Left lung (tissue), 10 donors: ENCODE results near the gene ANKRD10. TPM values are rescaled to one million over a fixed set of nuclear protein-coding genes. Genes with fewer than 3 reads are reported as not detected.

Experiments
- ATAC-seq: fragments of 200-7000 bp; cut with Tn5 transposase; one replicate; pipeline ENCODE4 v1.9.1; 2020; ENCODE audit warnings: moderate library complexity
- DNase-seq, 4 donors: peaks; one replicate each; pipeline ENCODE4 v3.0.0-alpha.2; 2013 to 2020
- H3K27ac ChIP-seq, 2 donors: fragments of 200-600 bp; sonication (generic) in 1 of 2; one replicate each; pipeline versions ENCODE4 v1.5.0 to v1.8.0; 2020 to 2021
- H3K27me3 ChIP-seq, 2 donors: fragments of 200-600 bp; sonication (generic) in 1 of 2; one replicate each; pipeline versions ENCODE4 v1.5.0 to v1.8.0; 2020 to 2021
- H3K36me3 ChIP-seq, 2 donors: fragments of 200-600 bp; sonication (generic) in 1 of 2; one replicate each; pipeline versions ENCODE4 v1.5.0 to v1.8.0; 2020 to 2021
- H3K4me1 ChIP-seq, 2 donors: fragments of 200-600 bp; one replicate each; pipeline ENCODE4 v1.8.0; 2021
- H3K4me3 ChIP-seq, 2 donors: fragments of 200-600 bp; sonication (generic) in 1 of 2; one replicate each; pipeline versions ENCODE4 v1.5.0 to v1.8.0; 2020 to 2021; ENCODE audit warnings: mild to moderate bottlenecking in 1 of 2
- H3K9me3 ChIP-seq, 2 donors: fragments of 200-600 bp; sonication (generic) in 1 of 2; one replicate each; pipeline versions ENCODE4 v1.5.0 to v1.8.0; 2020 to 2021
- CTCF ChIP-seq, 2 donors: fragments of 200-600 bp; sonication (generic) in 1 of 2; IDR thresholded peaks; one replicate each; pipeline versions ENCODE4 v1.5.0 to v1.8.0; 2021; ENCODE audit warnings: antibody characterized with exemption in 2 of 2
- intact Hi-C, 2 donors: fragments of 100-400 bp; cut with DNase I; formaldehyde crosslinking; loops; one replicate each; pipeline versions ENCODE4 v1.11.2 to v1.14.2; 2022
- polyA plus RNA-seq, 6 donors: library from polyadenylated mRNA; unstranded; fragments of 120-200 nt; gene quantifications; one replicate each; pipeline ENCODE4 v1.2.1, GENCODE V29; 2013; ENCODE audit not compliant: insufficient read length in 6 of 6
- total RNA-seq, 2 donors: library from RNA; stranded (reverse); fragmentation: NEBNext Ultra II Directional; extraction: Animal tissue kit (Norgen Biotek cat#: 25700); gene quantifications; one replicate each; pipeline ENCODE4 v1.2.1, GENCODE V29; 2021
- donor health status: DM: no; HTN: yes; CAD: no.
- donor health status: DM: no; HTN: no; CAD: no.

The ANKRD10 gene
- total and polyA plus RNA-seq, 8 donors = 101 to 489 (median 426) TPM

- intact Hi-C loops = no loop called here
- DNase-seq (no peak), ATAC-seq (no peak)
- no peaks in the 10 kb centered on the region for H3K9me3 ChIP-seq
- no peaks in the 10 kb centered on the region for H3K4me1 ChIP-seq
- H3K36me3 ChIP-seq = peaks cover 0 to 17% of the 10 kb centered on the region in 2 donors
- no peak overlapping the region for H3K4me3 ChIP-seq
- H3K27ac ChIP-seq = no peak overlapping the region
- no peaks in the 10 kb centered on the region for H3K27me3 ChIP-seq
- TF ChIP-seq CTCF (IDR thresholded peaks at IDR 0.05) = no peak
Observed at GRCh38 chr13:110881839-110882627, 32.8 kb downstream of the ANKRD10 start.

- Histone ChIP-seq H3K27ac (no peak overlapping the region), H3K4me3 (no peak overlapping the region), H3K27me3 (peaks cover 0 to 2% of the 10 kb centered on the region in 2 donors), H3K9me3 (no peaks in the 10 kb centered on the region), H3K4me1 (no peaks in the 10 kb centered on the region), H3K36me3 (peaks cover 0 to 17% of the 10 kb centered on the region in 2 donors)
- TF ChIP-seq CTCF (IDR thresholded peaks at IDR 0.05) = no peak
- no peak for DNase-seq
- intact Hi-C loops = no loop called here
- no peak for ATAC-seq
Observed at GRCh38 chr13:110880627-110881026, 34.2 kb downstream of the ANKRD10 start.

- ATAC-seq = no peak
- H3K36me3 ChIP-seq = peaks cover 0 to 17% of the 10 kb centered on the region in 2 donors
- H3K27ac ChIP-seq = no peak overlapping the region
- no peak overlapping the region for H3K4me3 ChIP-seq
- H3K9me3 ChIP-seq = no peaks in the 10 kb centered on the region
- intact Hi-C loops = no loop called here
- peaks cover 0 to 14% of the 10 kb centered on the region in 2 donors for H3K27me3 ChIP-seq
- TF ChIP-seq CTCF (IDR thresholded peaks at IDR 0.05) = no peak
- no peak for DNase-seq
- H3K4me1 ChIP-seq = peaks cover 0 to 6% of the 10 kb centered on the region in 2 donors
Observed at GRCh38 chr13:110879482-110879881, 35.4 kb downstream of the ANKRD10 start.

- Histone ChIP-seq H3K36me3 (peaks cover 0 to 14% of the 10 kb centered on the region in 2 donors), H3K4me1 (peaks cover 0 to 10% of the 10 kb centered on the region in 2 donors), H3K4me3 (no peak overlapping the region), H3K27ac (no peak overlapping the region), H3K27me3 (peaks cover 0 to 19% of the 10 kb centered on the region in 2 donors), H3K9me3 (no peaks in the 10 kb centered on the region)
- no peak for TF ChIP-seq CTCF (IDR thresholded peaks at IDR 0.05)
- intact Hi-C loops = no loop called here
- DNase-seq (no peak), ATAC-seq (no peak)
Observed at GRCh38 chr13:110877737-110878258, 37.1 kb downstream of the ANKRD10 start.

GRCh38 chr13:110876609-110877008, 38.3 kb downstream of the ANKRD10 start:
- Histone ChIP-seq H3K4me1 (peaks cover 0 to 10% of the 10 kb centered on the region in 2 donors), H3K27ac (no peak overlapping the region), H3K9me3 (no peaks in the 10 kb centered on the region), H3K4me3 (no peak overlapping the region), H3K27me3 (peaks cover 0 to 19% of the 10 kb centered on the region in 2 donors), H3K36me3 (peaks cover 0 to 9% of the 10 kb centered on the region in 2 donors)
- intact Hi-C loops = no loop called here
- TF ChIP-seq CTCF (IDR thresholded peaks at IDR 0.05) = no peak
- ATAC-seq (no peak), DNase-seq (no peak)
